Panc1 (cell line): ENCODE data around the gene SATB1.

ENCODE experiments used
- SIN3A ChIP-seq: IDR thresholded peaks from 2 replicates; pipeline ENCODE4 v1.6.1; 2012; ENCODE audit warnings: low read depth, mild to moderate bottlenecking, low read length, moderate library complexity, borderline replicate concordance; ENCODE audit not compliant: insufficient read depth
- TF ChIP-seq, protein P1 (sequence below), 2 experiments: IDR thresholded peaks; 2 replicates each; pipeline ENCODE4 v1.6.1; 2011 to 2012; ENCODE audit warnings: low read depth in 2 of 2, control low read depth in 1 of 2, low read length in 1 of 2, mild to moderate bottlenecking in 1 of 2, moderate library complexity in 1 of 2; ENCODE audit not compliant: insufficient read depth in 1 of 2

DNA sequence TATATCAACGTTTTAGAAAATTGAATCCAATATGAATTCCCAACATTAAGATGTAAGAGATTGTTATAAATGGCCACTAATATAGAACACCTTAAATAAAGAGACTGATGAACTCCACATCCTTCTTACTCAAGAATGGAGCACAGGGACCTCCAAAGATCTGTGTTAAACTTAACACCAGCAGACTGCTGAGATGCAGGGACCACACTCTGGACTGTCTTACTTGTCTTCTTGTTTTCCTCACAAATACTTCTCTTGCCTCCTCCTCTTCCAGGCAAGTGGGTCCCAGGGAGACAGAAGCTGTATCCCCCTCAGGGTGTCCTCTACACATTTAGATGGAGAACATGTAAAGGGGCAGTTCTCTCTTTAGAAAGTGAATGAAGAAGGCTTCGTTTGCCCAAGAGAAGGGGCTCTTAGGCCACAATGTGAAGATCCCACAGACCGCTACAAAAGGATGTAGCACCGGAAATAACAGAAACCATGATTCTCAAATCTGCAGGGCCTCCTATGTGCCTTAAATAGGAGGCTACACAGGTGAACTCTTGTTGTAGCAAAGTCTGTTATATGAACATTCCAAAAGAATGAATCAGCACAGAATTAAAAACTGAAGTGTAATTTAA is 52.2 kb downstream of the SATB1 start:
- TF ChIP-seq SIN3A, result no peak
- TF ChIP-seq, protein P1, sequence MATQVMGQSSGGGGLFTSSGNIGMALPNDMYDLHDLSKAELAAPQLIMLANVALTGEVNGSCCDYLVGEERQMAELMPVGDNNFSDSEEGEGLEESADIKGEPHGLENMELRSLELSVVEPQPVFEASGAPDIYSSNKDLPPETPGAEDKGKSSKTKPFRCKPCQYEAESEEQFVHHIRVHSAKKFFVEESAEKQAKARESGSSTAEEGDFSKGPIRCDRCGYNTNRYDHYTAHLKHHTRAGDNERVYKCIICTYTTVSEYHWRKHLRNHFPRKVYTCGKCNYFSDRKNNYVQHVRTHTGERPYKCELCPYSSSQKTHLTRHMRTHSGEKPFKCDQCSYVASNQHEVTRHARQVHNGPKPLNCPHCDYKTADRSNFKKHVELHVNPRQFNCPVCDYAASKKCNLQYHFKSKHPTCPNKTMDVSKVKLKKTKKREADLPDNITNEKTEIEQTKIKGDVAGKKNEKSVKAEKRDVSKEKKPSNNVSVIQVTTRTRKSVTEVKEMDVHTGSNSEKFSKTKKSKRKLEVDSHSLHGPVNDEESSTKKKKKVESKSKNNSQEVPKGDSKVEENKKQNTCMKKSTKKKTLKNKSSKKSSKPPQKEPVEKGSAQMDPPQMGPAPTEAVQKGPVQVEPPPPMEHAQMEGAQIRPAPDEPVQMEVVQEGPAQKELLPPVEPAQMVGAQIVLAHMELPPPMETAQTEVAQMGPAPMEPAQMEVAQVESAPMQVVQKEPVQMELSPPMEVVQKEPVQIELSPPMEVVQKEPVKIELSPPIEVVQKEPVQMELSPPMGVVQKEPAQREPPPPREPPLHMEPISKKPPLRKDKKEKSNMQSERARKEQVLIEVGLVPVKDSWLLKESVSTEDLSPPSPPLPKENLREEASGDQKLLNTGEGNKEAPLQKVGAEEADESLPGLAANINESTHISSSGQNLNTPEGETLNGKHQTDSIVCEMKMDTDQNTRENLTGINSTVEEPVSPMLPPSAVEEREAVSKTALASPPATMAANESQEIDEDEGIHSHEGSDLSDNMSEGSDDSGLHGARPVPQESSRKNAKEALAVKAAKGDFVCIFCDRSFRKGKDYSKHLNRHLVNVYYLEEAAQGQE (IDR thresholded peaks at IDR 0.05; ENCODE audit: insufficient read depth in 1 of 2, low read depth in 2 of 2, low read length in 1 of 2), result no peak
